BJ (cell line): ENCODE measurements around the gene GATA5. TPM values are rescaled to one million over a fixed set of nuclear protein-coding genes. Genes with fewer than 3 reads are reported as not detected.

Experiments used
- CTCF ChIA-PET: fragments of 350-600 bp; formaldehyde crosslinking; extraction: SDS; loops from one replicate; lab custom pipeline; 2021; ENCODE audit warnings: antibody characterized with exemption, inconsistent platforms; lab: Yijun Ruan, JAX
- POLR2A ChIA-PET: fragments of 300-600 bp; sonication (Branson Sonifier 250); formaldehyde crosslinking; extraction: SDS; loops from one replicate; lab custom pipeline; 2021; ENCODE audit warnings: antibody characterized with exemption; lab: Charles Lee
- DNase-seq: peaks from one replicate; pipeline ENCODE4 v3.0.0-alpha.2; 2011; ENCODE audit warnings: low read depth
- H3K27me3 ChIP-seq: 2 replicates; pipeline ENCODE4 v1.6.0; 2011; ENCODE audit warnings: low read length; ENCODE audit not compliant: control insufficient read depth, insufficient read depth
- H3K36me3 ChIP-seq: 2 replicates; pipeline ENCODE4 v1.5.1; 2011; ENCODE audit warnings: low read length; ENCODE audit not compliant: control insufficient read depth, insufficient read depth
- H3K4me3 ChIP-seq: 2 replicates; pipeline ENCODE4 v1.5.1; 2011; ENCODE audit warnings: low read depth, mild to moderate bottlenecking, control low read depth, low read length
- polyA plus RNA-seq: library from polyadenylated mRNA; depleted of rRNA; stranded (reverse); fragments of >200 nt; gene quantifications from 2 replicates; pipeline ENCODE4 v1.2.3, GENCODE V29; 2011
- TF ChIP-seq, protein P1 (sequence below): IDR thresholded peaks from 2 replicates; pipeline ENCODE4 v1.5.1; 2011; ENCODE audit warnings: low read depth, mild to moderate bottlenecking, control low read depth, inconsistent platforms, low read length, moderate library complexity; ENCODE audit not compliant: insufficient read depth

GATA5 gene
- polyA plus RNA-seq, 1 experiment: not detected

GRCh38 chr20:62439218-62439617 is 36.6 kb downstream of the GATA5 start:
- no peak overlapping the region for H3K4me3 ChIP-seq
- DNase-seq: no peak
- H3K27me3 ChIP-seq: peaks cover 9% of the 10 kb centered on the region
- TF ChIP-seq, protein P1, sequence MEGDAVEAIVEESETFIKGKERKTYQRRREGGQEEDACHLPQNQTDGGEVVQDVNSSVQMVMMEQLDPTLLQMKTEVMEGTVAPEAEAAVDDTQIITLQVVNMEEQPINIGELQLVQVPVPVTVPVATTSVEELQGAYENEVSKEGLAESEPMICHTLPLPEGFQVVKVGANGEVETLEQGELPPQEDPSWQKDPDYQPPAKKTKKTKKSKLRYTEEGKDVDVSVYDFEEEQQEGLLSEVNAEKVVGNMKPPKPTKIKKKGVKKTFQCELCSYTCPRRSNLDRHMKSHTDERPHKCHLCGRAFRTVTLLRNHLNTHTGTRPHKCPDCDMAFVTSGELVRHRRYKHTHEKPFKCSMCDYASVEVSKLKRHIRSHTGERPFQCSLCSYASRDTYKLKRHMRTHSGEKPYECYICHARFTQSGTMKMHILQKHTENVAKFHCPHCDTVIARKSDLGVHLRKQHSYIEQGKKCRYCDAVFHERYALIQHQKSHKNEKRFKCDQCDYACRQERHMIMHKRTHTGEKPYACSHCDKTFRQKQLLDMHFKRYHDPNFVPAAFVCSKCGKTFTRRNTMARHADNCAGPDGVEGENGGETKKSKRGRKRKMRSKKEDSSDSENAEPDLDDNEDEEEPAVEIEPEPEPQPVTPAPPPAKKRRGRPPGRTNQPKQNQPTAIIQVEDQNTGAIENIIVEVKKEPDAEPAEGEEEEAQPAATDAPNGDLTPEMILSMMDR: no peak
- ChIA-PET POLR2A (no interaction called here), CTCF (no interaction called here)
- H3K36me3 ChIP-seq: no peaks in the 10 kb centered on the region

- TF ChIP-seq, protein P1: no peak
- DNase-seq: no peak
- H3K36me3 ChIP-seq: no peaks in the 10 kb centered on the region
- ChIA-PET POLR2A (no interaction called here), CTCF (no interaction called here)
- H3K27me3 ChIP-seq: peaks cover 14% of the 10 kb centered on the region
- H3K4me3 ChIP-seq: no peak overlapping the region
Measured at GRCh38 chr20:62437927-62438326, 37.9 kb downstream of the GATA5 start.

DNA sequence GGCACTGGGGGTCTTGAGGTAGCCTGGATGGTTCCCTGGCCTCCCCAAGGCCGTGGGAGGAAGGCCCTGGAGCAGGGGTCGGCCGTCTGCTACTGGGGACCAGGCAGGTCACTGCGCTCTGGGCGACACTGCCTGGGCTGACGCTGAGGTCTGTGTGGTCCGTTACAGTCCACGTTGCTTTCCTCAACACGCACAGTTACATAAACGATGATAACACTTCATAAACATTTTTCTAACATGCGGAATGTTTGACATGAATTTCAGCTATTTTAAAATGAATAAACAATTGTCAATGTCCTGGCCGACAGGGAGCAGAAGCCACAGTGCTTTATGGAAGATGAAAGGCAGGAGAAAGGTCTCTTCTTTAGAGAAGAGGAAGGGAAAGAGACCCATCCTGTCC is 38.3 kb downstream of the GATA5 start:
- DNase-seq: no peak
- ChIA-PET POLR2A (no interaction called here), CTCF (no interaction called here)
- Histone ChIP-seq H3K4me3 (no peak overlapping the region), H3K36me3 (no peaks in the 10 kb centered on the region), H3K27me3 (peaks cover 14% of the 10 kb centered on the region)
- TF ChIP-seq, protein P1: no peak

DNA sequence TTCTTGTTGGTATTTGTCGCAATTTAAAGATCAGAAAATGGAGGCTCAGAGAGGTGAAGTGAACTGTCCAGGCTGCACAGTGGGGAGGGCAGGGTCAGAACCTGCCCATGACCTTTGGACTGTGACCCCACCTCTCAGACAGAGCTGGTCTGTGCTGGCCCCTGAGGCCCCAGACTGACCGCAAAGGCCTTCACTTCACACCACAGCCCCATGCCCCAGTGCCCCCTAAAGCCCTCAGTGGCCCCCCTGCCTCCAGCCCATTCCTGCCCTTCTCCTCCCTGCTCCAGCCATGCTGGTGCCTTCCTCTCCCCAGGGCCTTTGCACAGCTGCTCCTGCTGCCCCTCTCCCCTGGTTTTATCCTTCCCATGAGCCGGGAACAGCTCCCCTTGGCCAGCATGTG is 39.1 kb downstream of the GATA5 start:
- Histone ChIP-seq H3K36me3 (no peaks in the 10 kb centered on the region), H3K27me3 (peaks cover 18% of the 10 kb centered on the region), H3K4me3 (no peak overlapping the region)
- TF ChIP-seq, protein P1: no peak
- POLR2A ChIA-PET: no interaction called here
- CTCF ChIA-PET: interaction anchor here (0.5 kb wide), 1 partner anchor 219 kb away, joined by 3 read pairs; no protein-coding TSS in a partner anchor
- no peak for DNase-seq

GRCh38 chr20:62433658-62434497 is 41.9 kb downstream of the GATA5 start:
- peaks cover 16% of the 10 kb centered on the region for H3K27me3 ChIP-seq
- DNase-seq: no peak
- H3K36me3 ChIP-seq: no peaks in the 10 kb centered on the region
- no peak overlapping the region for H3K4me3 ChIP-seq
- TF ChIP-seq, protein P1: no peak
- ChIA-PET CTCF (no interaction called here), POLR2A (no interaction called here)
